ENCODE data around the gene PTPRN. TPM values are rescaled to one million over a fixed set of nuclear protein-coding genes. Genes with fewer than 3 reads are reported as not detected.

The PTPRN gene
- total and polyA plus RNA-seq, 9 of the 15 experiments (the other 6 are each of a cell fraction or from before 2014, with no cell fraction given): 0.15 to 2.4 (median 0.43) TPM; not detected in 1

DNA sequence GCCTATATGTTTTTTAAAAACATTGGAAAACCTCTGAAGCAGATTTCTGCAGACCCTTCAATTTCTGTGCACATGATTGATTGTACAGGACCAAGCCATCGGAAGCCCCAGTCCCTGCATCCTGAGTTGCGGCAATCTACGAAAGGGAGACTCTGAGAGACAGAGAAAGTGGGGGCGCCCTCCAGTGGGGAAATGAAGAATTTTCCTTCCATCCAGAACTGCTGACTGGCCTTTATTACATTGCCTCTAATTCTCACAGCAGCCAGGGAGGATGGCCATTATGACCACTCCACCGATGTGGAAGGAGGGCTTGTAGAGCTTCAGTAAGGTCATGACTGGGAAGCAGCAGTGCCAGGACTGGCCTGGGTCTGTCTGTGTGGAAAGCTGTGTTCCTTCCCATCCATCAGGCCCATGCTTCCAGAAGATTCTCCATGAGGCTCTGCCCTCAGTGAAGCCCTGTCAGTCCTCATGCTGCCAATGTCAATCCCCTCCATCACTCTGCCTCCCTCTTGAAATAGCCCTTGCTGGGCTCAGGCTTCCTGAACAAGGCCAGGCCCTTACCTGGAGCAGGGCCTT, 43.3 kb upstream of the PTPRN start (continued):
- TF ChIP-seq, protein P1, sequence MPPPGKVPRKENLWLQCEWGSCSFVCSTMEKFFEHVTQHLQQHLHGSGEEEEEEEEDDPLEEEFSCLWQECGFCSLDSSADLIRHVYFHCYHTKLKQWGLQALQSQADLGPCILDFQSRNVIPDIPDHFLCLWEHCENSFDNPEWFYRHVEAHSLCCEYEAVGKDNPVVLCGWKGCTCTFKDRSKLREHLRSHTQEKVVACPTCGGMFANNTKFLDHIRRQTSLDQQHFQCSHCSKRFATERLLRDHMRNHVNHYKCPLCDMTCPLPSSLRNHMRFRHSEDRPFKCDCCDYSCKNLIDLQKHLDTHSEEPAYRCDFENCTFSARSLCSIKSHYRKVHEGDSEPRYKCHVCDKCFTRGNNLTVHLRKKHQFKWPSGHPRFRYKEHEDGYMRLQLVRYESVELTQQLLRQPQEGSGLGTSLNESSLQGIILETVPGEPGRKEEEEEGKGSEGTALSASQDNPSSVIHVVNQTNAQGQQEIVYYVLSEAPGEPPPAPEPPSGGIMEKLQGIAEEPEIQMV (tag; conservative IDR thresholded peaks at IDR 0.05; ENCODE audit: low read depth): no peak
- TF ChIP-seq MAFF (IDR thresholded peaks at IDR 0.05; ENCODE audit: low read length) (peak; percentile 97), SRF (CRISPR knock-in tag; IDR thresholded peaks at IDR 0.05) (no peak), HNRNPL (IDR thresholded peaks at IDR 0.05; ENCODE audit: low read depth, low read length) (no peak), POLR2H (tag; IDR thresholded peaks at IDR 0.05; ENCODE audit: low read depth) (no peak), NFRKB (IDR thresholded peaks at IDR 0.05; ENCODE audit: low read depth) (no peak), RCOR1 (IDR thresholded peaks at IDR 0.05; ENCODE audit: borderline replicate concordance in 1 of 2, low read depth in 2 of 2, low read length in 2 of 2) (0 out of 4 replicates have a peak, but pooled peaks of 1 of the 2 experiments have one; percentile 29), CEBPB (tag; IDR thresholded peaks at IDR 0.05) (no peak), MAFG (tag; conservative IDR thresholded peaks at IDR 0.05) (peak; percentile 97), FOXJ2 (tag; IDR thresholded peaks at IDR 0.05) (no peak), SP1 (CRISPR knock-in tag; IDR thresholded peaks at IDR 0.05) (no peak), MTA2 (IDR thresholded peaks at IDR 0.05; ENCODE audit: low read depth) (no peak), HNRNPUL1 (IDR thresholded peaks at IDR 0.05; ENCODE audit: low read length) (no peak)
- TF ChIP-seq, protein P2, sequence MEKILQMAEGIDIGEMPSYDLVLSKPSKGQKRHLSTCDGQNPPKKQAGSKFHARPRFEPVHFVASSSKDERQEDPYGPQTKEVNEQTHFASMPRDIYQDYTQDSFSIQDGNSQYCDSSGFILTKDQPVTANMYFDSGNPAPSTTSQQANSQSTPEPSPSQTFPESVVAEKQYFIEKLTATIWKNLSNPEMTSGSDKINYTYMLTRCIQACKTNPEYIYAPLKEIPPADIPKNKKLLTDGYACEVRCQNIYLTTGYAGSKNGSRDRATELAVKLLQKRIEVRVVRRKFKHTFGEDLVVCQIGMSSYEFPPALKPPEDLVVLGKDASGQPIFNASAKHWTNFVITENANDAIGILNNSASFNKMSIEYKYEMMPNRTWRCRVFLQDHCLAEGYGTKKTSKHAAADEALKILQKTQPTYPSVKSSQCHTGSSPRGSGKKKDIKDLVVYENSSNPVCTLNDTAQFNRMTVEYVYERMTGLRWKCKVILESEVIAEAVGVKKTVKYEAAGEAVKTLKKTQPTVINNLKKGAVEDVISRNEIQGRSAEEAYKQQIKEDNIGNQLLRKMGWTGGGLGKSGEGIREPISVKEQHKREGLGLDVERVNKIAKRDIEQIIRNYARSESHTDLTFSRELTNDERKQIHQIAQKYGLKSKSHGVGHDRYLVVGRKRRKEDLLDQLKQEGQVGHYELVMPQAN (IDR thresholded peaks at IDR 0.05; ENCODE audit: borderline replicate concordance): no peak
- TF ChIP-seq, protein P3, sequence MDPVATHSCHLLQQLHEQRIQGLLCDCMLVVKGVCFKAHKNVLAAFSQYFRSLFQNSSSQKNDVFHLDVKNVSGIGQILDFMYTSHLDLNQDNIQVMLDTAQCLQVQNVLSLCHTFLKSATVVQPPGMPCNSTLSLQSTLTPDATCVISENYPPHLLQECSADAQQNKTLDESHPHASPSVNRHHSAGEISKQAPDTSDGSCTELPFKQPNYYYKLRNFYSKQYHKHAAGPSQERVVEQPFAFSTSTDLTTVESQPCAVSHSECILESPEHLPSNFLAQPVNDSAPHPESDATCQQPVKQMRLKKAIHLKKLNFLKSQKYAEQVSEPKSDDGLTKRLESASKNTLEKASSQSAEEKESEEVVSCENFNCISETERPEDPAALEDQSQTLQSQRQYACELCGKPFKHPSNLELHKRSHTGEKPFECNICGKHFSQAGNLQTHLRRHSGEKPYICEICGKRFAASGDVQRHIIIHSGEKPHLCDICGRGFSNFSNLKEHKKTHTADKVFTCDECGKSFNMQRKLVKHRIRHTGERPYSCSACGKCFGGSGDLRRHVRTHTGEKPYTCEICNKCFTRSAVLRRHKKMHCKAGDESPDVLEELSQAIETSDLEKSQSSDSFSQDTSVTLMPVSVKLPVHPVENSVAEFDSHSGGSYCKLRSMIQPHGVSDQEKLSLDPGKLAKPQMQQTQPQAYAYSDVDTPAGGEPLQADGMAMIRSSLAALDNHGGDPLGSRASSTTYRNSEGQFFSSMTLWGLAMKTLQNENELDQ (CRISPR knock-in tag; IDR thresholded peaks at IDR 0.05; ENCODE audit: borderline replicate concordance): no peak
- TF ChIP-seq, protein P4, sequence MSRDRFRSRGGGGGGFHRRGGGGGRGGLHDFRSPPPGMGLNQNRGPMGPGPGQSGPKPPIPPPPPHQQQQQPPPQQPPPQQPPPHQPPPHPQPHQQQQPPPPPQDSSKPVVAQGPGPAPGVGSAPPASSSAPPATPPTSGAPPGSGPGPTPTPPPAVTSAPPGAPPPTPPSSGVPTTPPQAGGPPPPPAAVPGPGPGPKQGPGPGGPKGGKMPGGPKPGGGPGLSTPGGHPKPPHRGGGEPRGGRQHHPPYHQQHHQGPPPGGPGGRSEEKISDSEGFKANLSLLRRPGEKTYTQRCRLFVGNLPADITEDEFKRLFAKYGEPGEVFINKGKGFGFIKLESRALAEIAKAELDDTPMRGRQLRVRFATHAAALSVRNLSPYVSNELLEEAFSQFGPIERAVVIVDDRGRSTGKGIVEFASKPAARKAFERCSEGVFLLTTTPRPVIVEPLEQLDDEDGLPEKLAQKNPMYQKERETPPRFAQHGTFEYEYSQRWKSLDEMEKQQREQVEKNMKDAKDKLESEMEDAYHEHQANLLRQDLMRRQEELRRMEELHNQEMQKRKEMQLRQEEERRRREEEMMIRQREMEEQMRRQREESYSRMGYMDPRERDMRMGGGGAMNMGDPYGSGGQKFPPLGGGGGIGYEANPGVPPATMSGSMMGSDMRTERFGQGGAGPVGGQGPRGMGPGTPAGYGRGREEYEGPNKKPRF (IDR thresholded peaks at IDR 0.05; ENCODE audit: low read depth, low read length): no peak
- TF ChIP-seq, protein P5, sequence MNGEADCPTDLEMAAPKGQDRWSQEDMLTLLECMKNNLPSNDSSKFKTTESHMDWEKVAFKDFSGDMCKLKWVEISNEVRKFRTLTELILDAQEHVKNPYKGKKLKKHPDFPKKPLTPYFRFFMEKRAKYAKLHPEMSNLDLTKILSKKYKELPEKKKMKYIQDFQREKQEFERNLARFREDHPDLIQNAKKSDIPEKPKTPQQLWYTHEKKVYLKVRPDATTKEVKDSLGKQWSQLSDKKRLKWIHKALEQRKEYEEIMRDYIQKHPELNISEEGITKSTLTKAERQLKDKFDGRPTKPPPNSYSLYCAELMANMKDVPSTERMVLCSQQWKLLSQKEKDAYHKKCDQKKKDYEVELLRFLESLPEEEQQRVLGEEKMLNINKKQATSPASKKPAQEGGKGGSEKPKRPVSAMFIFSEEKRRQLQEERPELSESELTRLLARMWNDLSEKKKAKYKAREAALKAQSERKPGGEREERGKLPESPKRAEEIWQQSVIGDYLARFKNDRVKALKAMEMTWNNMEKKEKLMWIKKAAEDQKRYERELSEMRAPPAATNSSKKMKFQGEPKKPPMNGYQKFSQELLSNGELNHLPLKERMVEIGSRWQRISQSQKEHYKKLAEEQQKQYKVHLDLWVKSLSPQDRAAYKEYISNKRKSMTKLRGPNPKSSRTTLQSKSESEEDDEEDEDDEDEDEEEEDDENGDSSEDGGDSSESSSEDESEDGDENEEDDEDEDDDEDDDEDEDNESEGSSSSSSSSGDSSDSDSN (IDR thresholded peaks at IDR 0.05; ENCODE audit: borderline replicate concordance in 1 of 2, low read depth in 2 of 2, low read length in 2 of 2): no peak
